Fibroblast of peridontal ligament (primary cell): ENCODE measurements around the gene NAT14.
"Not testable (repeated sequence)": the region's sequence is repeated elsewhere in the genome, so short reads cannot be mapped to it uniquely, and the experiment has no call there.

Source experiments
- DNase-seq: peaks from one replicate; pipeline ENCODE4 v3.0.0-alpha.2; 2010; ENCODE audit errors: extremely low read depth

Gene NAT14

DNA sequence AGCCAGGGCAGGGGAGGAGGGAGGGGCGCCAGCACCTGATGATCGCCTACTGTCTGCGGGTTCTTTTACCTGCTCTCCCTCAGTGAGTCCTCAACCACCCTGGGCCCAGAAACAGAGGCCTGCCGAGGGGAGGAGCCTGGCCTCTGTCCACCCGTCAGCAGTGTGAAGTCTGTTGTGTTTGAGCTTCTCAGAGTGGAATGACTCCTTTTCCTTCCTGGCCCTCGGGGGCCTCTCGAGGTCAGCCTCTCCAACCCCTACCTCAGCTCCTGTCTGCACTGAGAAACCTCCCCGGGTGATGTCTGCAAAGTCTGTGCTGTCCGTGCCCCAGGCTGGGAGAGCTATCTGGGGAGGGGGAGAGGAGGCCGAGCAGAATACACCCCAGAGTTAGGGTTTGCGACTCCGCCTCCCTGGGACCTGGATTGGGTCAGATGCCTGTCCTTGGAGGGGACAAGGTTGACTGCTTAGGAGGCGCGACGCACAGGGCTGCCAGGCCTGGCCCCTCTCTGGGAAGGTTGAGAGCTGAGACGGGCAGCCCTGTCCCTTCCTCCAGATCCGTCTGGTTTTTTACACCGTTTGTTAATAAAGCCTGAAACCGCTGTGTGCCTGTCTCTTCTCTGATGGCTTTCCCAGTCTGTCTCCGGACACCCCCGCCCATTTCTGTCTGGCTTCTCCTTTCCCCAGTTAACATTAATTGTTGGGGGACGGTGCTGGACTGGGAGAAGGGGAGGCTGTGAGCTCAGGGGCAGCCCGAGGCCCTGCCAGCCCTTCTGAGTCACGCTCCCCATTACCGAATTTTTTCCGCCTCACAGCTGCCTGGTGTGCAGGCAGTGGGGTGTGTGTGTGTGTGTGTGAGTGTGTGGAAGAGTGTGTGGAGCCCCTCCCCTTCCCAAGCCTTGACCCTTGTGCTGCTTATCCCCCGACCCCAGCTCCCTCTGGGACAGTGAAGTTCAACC lies 2.3 kb downstream of the NAT14 start:
- peak; percentile 94 for DNase-seq

DNA sequence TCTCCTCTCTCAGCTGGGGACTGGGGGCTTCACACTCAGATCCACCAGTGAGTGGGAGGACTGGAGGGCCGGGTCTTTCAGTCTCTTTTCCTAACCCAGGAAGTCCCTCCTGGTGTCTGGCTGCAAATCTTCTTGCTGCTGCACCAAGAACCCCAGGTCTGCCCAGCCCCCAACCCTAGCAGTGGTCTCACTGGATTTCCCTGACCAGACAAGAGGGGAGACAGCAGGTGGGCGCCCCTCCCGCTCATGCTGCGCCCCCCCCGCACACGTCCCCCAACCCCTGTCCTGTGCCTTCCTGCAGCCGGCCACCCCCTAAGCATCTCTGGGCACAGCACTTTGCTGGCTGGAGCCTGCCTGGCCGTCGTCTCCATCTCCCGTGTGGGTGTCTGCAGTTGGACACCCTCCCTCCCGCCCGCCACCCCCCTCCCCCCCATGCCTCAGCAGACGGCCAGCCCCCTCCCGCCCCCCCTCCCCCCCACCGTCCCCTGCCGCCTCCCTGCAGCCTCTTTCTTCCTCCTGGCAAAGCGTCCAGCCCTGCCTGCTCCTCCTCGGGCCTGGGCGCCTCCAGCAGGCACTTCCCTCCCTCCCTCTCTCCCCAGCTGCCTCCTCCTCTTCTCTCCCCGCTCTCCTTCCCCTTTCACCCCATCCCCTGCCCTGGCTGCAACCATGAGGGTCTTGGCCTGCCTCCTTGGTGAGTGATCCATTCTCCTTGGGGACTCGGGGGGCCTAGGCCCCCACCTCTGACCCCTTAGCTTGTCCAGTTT lies 3.1 kb downstream of the NAT14 start, which contains the start of gene SSC5D:
TSS of gene SSC5D (plus strand) at position 513 of the 764 bp plus-strand sequence. CDS start at position 667, 154 bp downstream.
- DNase-seq = peak; percentile 34

- DNase-seq = no peak
These were observed 4.2 kb downstream of the NAT14 start for GRCh38 chr19:55488986-55489710.

DNA sequence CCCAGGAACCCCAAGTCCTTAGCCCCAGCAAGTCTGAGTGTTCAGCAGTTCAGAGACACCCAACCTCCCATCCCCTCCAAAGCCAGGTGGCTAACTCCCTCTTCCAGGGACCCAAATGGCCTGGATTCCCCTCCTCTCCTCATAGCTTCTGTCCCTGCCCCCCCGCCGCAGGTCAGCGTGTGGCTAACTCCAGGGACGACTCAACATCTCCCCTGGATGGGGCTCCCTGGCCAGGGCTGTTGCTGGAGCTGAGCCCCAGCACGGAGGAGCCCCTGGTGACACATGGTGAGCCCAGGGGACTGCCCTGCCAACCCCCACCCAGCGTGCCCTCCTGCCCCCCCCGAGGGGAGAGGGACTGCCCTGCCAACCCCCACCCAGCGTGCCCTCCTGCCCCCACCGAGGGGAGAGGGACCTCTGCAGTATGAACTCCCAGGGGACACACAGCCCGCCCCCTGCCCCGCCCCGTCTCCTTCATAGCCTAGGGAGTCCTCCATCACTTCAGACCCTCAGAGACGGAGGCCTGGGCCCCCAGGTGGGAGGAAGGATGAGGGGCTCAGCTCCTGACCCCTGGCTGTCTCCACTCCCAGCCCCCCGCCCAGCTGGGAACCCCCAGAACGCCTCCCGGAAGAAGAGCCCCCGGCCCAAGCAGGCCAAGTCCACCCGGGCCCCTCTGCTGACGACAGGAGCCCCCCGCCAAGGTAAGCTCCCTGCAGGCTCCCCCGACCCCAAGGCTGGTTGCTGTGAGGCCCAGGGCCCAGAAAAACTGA lies 4.9 kb downstream of the NAT14 start:
- no peak for DNase-seq

DNA sequence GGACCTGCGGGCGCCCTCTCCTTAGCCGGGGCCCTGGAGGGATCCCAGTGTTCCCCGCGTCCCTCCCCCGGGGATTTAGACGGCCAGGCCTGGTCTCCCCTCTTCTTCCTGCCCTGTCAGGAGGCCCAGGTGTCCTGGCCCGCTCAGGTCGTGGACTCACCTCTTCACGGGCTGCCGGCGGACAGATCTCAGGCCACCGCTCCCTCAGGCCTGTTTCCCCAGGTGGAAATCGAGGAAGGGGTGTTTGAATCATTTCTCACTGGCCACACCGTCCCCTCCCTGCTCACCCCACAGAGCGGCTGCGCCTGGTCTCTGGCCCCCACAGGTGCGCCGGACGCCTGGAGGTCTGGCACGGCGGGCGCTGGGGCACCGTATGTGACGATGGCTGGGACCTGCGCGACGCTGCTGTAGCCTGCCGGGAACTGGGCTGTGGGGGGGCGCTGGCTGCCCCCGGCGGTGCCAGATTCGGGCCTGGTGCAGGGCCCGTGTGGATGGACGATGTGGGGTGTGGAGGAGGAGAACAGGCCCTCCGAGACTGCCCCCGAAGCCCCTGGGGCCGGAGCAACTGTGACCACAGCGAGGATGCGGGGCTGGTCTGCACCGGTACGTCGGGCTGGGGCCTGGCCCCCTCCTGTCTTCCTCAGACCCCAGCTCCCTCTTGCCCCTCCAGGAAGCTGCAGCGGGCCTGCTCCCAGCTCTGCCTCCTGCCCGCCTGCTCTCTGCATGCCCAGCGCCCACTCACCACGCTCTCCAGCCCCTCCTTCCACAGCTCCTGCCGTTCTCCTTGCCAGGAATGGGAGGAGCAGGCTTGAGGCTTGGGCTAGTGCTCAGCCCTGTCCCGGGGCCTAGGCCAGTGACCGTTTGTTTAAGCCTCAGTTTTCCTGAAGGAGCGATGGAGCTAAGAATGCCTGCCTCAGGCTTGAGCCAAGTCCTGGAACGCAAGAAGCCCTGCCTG lies 5.8 kb downstream of the NAT14 start:
- no peak for DNase-seq

GRCh38 chr19:55491546-55492360 lies 6.8 kb downstream of the NAT14 start:
- DNase-seq = no peak

- DNase-seq = no peak
These were observed 7.5 kb downstream of the NAT14 start for GRCh38 chr19:55492362-55492944.

DNA sequence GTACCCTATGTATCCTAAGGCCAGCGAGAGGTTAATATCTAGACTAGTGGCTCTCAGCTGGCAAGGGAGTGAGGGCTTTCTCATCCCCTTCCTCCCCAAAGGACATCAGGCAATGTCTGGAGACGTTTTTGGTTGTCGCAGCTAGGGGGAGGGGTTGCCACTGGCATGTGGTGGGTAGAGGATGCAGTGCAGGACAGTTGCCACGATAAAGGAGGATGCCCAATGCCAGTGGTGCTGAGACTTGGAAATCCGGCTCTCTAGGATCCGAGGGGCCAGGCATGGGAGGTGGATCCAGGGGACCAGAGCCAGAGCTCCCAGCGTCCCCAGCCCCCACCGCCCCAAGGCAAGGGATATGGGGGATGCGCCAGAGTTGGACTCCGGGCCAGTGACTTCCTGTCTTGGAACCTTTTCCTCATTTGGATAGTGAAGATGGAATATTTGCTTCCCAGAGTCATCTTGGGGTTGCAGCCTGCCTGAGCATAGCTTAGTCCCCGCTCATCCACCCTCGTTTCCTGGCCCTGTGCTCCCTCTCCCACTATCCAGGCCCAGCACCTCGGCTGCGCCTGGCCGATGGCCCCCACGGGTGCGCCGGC lies 8.2 kb downstream of the NAT14 start:
- no peak for DNase-seq

DNA sequence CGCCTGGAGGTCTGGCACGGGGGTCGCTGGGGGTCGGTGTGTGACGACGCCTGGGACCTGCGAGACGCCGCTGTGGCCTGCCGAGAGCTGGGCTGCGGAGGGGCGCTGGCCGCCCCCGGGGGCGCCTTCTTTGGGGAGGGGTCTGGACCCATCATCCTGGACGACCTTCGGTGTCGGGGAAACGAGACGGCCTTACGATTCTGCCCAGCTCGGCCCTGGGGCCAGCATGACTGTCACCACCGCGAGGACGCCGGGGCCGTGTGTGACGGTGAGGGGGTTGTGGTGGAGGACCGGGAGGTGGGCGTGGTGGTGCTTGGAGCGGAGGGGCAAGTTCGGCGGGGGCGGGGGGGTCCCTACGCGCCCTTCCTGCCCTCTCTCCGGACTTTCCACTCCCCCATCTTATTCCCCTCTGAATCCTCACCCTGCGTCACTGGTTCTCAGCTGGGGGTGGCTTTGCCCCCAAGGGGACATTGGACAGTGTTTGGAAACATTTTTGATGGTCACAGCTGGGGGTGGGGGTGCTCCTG lies 8.7 kb downstream of the NAT14 start:
- DNase-seq = no peak

GRCh38 chr19:55494172-55494761 lies 9.3 kb downstream of the NAT14 start:
- DNase-seq = no peak

DNA sequence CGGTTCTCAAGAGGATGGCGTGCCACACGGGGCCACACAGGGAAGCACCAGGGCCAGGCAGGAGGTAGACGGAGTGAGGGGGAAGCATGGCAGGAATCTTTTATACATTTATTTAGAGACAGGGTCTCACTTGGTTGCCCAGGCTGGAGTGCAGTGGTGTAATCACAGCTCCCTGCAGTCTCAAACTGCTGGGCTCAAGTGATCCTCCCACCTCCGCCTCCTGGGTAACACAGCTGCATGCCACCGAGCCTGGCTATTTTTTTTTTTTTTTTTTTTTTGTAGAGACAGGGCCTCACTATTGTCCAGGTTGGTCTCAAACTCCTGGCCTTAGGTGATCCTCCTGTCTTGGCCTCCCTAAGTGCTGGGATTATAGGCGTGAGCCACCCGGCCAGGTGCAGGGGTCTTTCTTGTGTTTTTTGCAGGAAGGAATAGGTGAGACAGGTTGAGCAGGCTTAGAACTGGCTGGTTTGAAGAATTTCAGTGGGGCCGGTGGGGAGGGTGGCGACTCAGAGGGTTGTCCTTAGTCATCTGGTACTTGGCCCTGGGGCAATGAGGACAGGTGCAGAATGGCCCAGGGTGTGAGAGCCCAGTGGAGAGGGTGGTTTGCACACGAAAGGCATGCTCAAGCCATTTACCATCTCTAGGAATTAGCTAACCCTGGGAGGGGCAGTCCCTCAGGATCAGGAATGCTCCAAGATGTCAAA lies 10.8 kb downstream of the NAT14 start:
- no peak for DNase-seq

- not testable (repeated sequence) for DNase-seq
These were observed 11.8 kb downstream of the NAT14 start for GRCh38 chr19:55496820-55497219.

DNA sequence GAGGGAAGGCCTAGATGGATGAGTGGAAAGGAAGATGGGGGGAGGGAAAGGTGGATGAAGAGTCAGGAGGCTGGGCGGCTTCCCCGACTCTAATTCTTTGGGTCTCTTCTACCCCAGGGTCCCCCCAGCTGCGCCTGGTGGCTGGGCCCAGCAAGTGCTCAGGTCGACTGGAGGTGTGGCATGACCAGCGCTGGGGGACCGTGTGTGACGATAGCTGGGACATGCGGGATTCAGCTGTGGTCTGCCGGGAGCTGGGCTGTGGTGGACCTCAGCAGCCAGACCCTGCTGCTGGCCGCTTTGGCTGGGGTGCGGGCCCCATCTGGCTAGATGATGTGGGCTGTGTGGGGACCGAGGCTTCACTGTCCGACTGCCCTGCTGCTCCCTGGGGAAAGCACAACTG lies 12.8 kb downstream of the NAT14 start:
- DNase-seq = no peak

- no peak for DNase-seq
These were observed 13.4 kb downstream of the NAT14 start for GRCh38 chr19:55498246-55498840.

DNA sequence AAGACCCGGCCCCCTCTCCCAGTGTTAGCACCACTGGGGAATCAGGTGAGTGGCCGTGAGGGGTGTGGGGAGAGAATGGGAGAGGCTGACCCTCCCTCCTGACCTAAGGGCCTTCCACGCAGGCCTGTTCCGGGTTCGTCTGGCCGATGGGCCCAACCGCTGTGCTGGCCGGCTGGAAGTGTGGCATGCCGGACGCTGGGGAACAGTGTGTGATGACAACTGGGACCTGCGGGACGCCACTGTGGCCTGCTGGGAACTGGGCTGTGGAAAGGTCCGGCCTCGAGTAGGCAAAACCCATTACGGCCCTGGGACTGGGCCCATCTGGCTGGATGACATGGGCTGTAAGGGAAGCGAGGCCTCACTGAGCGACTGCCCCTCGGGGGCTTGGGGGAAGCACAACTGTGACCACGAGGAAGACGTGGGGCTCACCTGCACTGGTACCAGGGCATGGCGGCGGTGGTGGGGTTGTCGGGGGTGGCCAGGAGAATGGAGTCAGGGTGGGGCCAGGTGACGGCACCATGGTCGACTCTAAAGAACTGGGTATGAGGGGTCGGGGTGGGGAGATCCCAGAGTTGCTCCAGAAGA lies 15.5 kb downstream of the NAT14 start:
- DNase-seq = no peak

DNA sequence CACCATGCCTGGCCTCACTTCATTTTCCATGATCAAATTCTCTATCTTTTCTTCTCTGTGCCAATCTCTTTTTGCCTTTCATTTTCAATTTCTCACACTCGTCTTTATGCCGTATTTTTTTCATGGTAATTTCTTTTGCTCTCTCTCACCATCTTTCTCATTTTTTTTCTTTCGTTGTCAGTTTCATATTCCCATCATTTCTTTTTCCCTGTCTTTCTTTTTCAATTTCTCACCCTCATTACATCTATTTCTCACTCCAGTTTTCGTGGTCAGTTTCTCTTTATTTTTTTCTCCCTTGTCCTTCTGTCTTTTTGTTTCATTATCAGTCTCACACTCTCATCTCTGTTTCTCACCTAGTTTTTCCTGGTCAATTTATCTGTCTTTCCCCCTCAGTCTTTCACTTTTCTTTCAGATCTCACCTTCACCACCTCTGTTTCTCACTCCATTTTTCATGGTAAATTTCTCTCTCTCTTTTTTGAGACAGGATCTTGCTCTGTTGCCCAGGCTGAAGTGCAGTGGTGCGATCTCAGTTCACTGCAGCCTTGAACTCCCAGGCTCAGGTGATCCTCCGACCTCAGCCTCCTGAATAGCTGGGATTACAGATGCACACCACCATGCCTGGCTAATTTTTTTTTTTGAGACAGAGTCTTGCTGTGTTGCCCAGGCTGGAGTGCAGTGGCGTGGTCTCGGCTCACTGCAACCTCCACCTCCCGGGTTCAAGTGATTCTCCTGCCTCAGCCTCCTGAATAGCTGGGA lies 17.4 kb downstream of the NAT14 start:
- DNase-seq = no peak
